WTC11 (cell line): ENCODE measurements around the gene PER1. TPM values are rescaled to one million over a fixed set of nuclear protein-coding genes. Genes with fewer than 3 reads are reported as not detected.

Experiments
- ATAC-seq: fragments of 200-7000 bp; cut with Tn5 transposase; 2 replicates; pipeline ENCODE4 v1.10.0; 2021; ENCODE audit warnings: mild to moderate bottlenecking, moderate library complexity
- CTCF ChIA-PET: fragments of 300-600 bp; sonication (Branson Sonifier 250); formaldehyde crosslinking; loops from one replicate; lab custom pipeline; 2021; ENCODE audit warnings: antibody characterized with exemption; lab: Charles Lee
- POLR2A ChIA-PET: fragments of 350-600 bp; sonication (Branson Sonifier 250); formaldehyde crosslinking; loops from one replicate; lab custom pipeline; 2021; ENCODE audit warnings: antibody characterized with exemption; lab: Charles Lee
- DNase-seq: peaks from one replicate; pipeline ENCODE4 v3.0.0; 2021; ENCODE audit warnings: low spot score
- H3K27ac Mint-ChIP-seq: 2 replicates; pipeline ENCODE4 v1.8.0; 2021; ENCODE audit warnings: mixed read lengths
- H3K27me3 Mint-ChIP-seq: 2 replicates; pipeline ENCODE4 v1.8.0; 2021; ENCODE audit warnings: low read depth, mild to moderate bottlenecking, moderate library complexity, mixed read lengths
- H3K36me3 Mint-ChIP-seq: 2 replicates; pipeline ENCODE4 v1.8.0; 2021; ENCODE audit warnings: mixed read lengths
- H3K4me1 Mint-ChIP-seq: 2 replicates; pipeline ENCODE4 v1.8.0; 2022; ENCODE audit warnings: mixed read lengths
- H3K4me3 Mint-ChIP-seq: 2 replicates; pipeline ENCODE4 v1.8.0; 2021; ENCODE audit warnings: mild to moderate bottlenecking, moderate library complexity, mixed read lengths
- H3K9me3 Mint-ChIP-seq: 2 replicates; pipeline ENCODE4 v1.8.0; 2021; ENCODE audit warnings: mixed read lengths
- ARID4B ChIP-seq: sonication (generic); formaldehyde crosslinking; IDR thresholded peaks from 2 replicates; pipeline ENCODE4 v1.8.0; 2023; ENCODE audit warnings: missing genetic modification reagents, mild to moderate bottlenecking, borderline replicate concordance
- ATF1 ChIP-seq: sonication (generic); formaldehyde crosslinking; IDR thresholded peaks from 2 replicates; pipeline ENCODE4 v1.8.1; 2023; ENCODE audit warnings: mild to moderate bottlenecking, moderate library complexity, missing genetic modification reagents
- ATF3 ChIP-seq: sonication (generic); formaldehyde crosslinking; conservative IDR thresholded peaks from 2 replicates; pipeline ENCODE4 v1.8.1; 2022; ENCODE audit warnings: mild to moderate bottlenecking, missing genetic modification reagents
- CTCF ChIP-seq: fragments of 200-600 bp; IDR thresholded peaks from 2 replicates; pipeline ENCODE4 v1.8.0; 2022; ENCODE audit warnings: antibody characterized with exemption
- E2F5 ChIP-seq: sonication (generic); formaldehyde crosslinking; IDR thresholded peaks from 2 replicates; pipeline ENCODE4 v1.8.1; 2022; ENCODE audit warnings: mild to moderate bottlenecking, moderate library complexity, missing genetic modification reagents
- ETV6 ChIP-seq: sonication (generic); formaldehyde crosslinking; IDR thresholded peaks from 2 replicates; pipeline ENCODE4 v1.8.1; 2022; ENCODE audit warnings: mild to moderate bottlenecking, missing genetic modification reagents
- GABPB1 ChIP-seq: sonication (generic); formaldehyde crosslinking; IDR thresholded peaks from 2 replicates; pipeline ENCODE4 v1.8.1; 2023; ENCODE audit warnings: mild to moderate bottlenecking, missing genetic modification reagents
- HMGXB4 ChIP-seq: sonication (generic); formaldehyde crosslinking; IDR thresholded peaks from 2 replicates; pipeline ENCODE4 v1.8.1; 2023; ENCODE audit warnings: mild to moderate bottlenecking, moderate library complexity, missing genetic modification reagents
- OVOL2 ChIP-seq: fragments of 250-450 bp; sonication (Bioruptor Pico); IDR thresholded peaks from 2 replicates; pipeline ENCODE4 v1.9.0; 2021; ENCODE audit warnings: mild to moderate bottlenecking, borderline replicate concordance
- SMAD3 ChIP-seq: sonication (generic); formaldehyde crosslinking; IDR thresholded peaks from 2 replicates; pipeline ENCODE4 v1.8.0; 2022; ENCODE audit warnings: missing genetic modification reagents, mild to moderate bottlenecking, borderline replicate concordance
- STAT6 ChIP-seq: sonication (generic); formaldehyde crosslinking; conservative IDR thresholded peaks from 2 replicates; pipeline ENCODE4 v1.8.1; 2023; ENCODE audit warnings: mild to moderate bottlenecking, low read depth, missing genetic modification reagents, moderate library complexity
- TCF7 ChIP-seq: sonication (generic); formaldehyde crosslinking; IDR thresholded peaks from 2 replicates; pipeline ENCODE4 v1.8.0; 2022; ENCODE audit warnings: mild to moderate bottlenecking, low read depth, missing genetic modification reagents, moderate library complexity
- TEAD4 ChIP-seq: sonication (generic); formaldehyde crosslinking; IDR thresholded peaks from 2 replicates; pipeline ENCODE4 v1.8.0; 2022; ENCODE audit warnings: mild to moderate bottlenecking, missing genetic modification reagents
- ZBTB43 ChIP-seq: sonication (generic); formaldehyde crosslinking; IDR thresholded peaks from 2 replicates; pipeline ENCODE4 v1.8.1; 2023; ENCODE audit warnings: mild to moderate bottlenecking, missing genetic modification reagents
- ZNF121 ChIP-seq: sonication (generic); formaldehyde crosslinking; IDR thresholded peaks from 2 replicates; pipeline ENCODE4 v1.8.0; 2023; ENCODE audit warnings: missing genetic modification reagents
- ZNF317 ChIP-seq: sonication (generic); formaldehyde crosslinking; IDR thresholded peaks from 2 replicates; pipeline ENCODE4 v1.8.1; 2023; ENCODE audit warnings: low read depth, mild to moderate bottlenecking, moderate library complexity, missing genetic modification reagents, borderline replicate concordance
- ZNF396 ChIP-seq: fragments of 250-450 bp; sonication (Bioruptor Pico); IDR thresholded peaks from 2 replicates; pipeline ENCODE4 v1.8.0; 2021; ENCODE audit warnings: mild to moderate bottlenecking, moderate library complexity, borderline replicate concordance
- ZSCAN18 ChIP-seq: fragments of 250-450 bp; sonication (Bioruptor Pico); IDR thresholded peaks from 2 replicates; pipeline ENCODE4 v2.1.2; 2022; ENCODE audit warnings: mild to moderate bottlenecking, moderate library complexity
- total RNA-seq: library from RNA; stranded (reverse); gene quantifications from 3 replicates; pipeline ENCODE4 v1.2.3, GENCODE V29; 2021

Gene PER1
- total RNA-seq, 1 experiment from 2014 or later = 46.9 TPM

GRCh38 chr17:8138672-8139371 lies 13.4 kb downstream of the PER1 start (continued):
- TF ChIP-seq ARID4B (CRISPR knock-in tag) = peak; percentile 31; the same call in 1 of the 2 replicates
- TF ChIP-seq ZSCAN18 (CRISPR knock-in tag) = no peak
- no peak for TF ChIP-seq OVOL2 (CRISPR knock-in tag)
- no peak for TF ChIP-seq STAT6 (CRISPR knock-in tag)
- peak; percentile 87 for TF ChIP-seq GABPB1 (CRISPR knock-in tag)
- TF ChIP-seq ATF1 (CRISPR knock-in tag) = no peak
- peak; percentile 83 for TF ChIP-seq CTCF

GRCh38 chr17:8138374-8138671 lies 13.9 kb downstream of the PER1 start:
- Mint-ChIP-seq H3K27me3 (no peaks in the 10 kb centered on the region; the same call in 1 of the 2 replicates), H3K4me3 (no peak overlapping the region)
- POLR2A ChIA-PET = interaction anchor here (1.0 to 1.5 kb wide), 3 partner anchors 16 to 72 kb away, joined by 3 to 4 read pairs (median 4); partner anchors contain the start of gene AURKB
- no peak for TF ChIP-seq E2F5 (CRISPR knock-in tag)
- TF ChIP-seq ATF3 (CRISPR knock-in tag) = no peak
- no peak for TF ChIP-seq ZNF396 (CRISPR knock-in tag)
- TF ChIP-seq ZNF317 (CRISPR knock-in tag) = no peak
- no peak for TF ChIP-seq ETV6 (CRISPR knock-in tag)
- TF ChIP-seq ZSCAN18 (CRISPR knock-in tag) = no peak
- no peak for TF ChIP-seq SMAD3 (CRISPR knock-in tag)
- no peak for TF ChIP-seq TEAD4
- TF ChIP-seq ZNF121 = no peak
- no peak for TF ChIP-seq HMGXB4 (CRISPR knock-in tag)
- TF ChIP-seq TCF7 (CRISPR knock-in tag) = no peak
- no peak for TF ChIP-seq ZBTB43 (CRISPR knock-in tag)

More at GRCh38 chr17:8138374-8138671, 13.9 kb downstream of the PER1 start:
- Mint-ChIP-seq H3K4me1 (peaks cover 13% of the 10 kb centered on the region), H3K9me3 (no peaks in the 10 kb centered on the region), H3K27ac (no peak overlapping the region), H3K36me3 (peaks cover 8% of the 10 kb centered on the region)
- ATAC-seq (no peak), DNase-seq (no peak)
- CTCF ChIA-PET = interaction anchor here (0.6 to 3.6 kb wide), 15 partner anchors 11 to 951 kb away, joined by 3 to 25 read pairs (median 5); partner anchors contain the start of genes ALOXE3 and HES7
